Measurements from ENCODE around the gene SYT13.

The SYT13 gene

GRCh38 chr11:45215098-45215865 is 70.9 kb downstream of the SYT13 start:
- FAIRE-seq, result no peak

- no peak for FAIRE-seq
These were observed 72.4 kb downstream of the SYT13 start for GRCh38 chr11:45213717-45214116.

GRCh38 chr11:45213316-45213665 is 72.8 kb downstream of the SYT13 start:
- no peak for FAIRE-seq

GRCh38 chr11:45212566-45213315 is 73.4 kb downstream of the SYT13 start:
- no peak for FAIRE-seq

- FAIRE-seq, result no peak
These were observed 74.4 kb downstream of the SYT13 start for GRCh38 chr11:45211732-45212131.

- FAIRE-seq, result no peak
These were observed 75.3 kb downstream of the SYT13 start for GRCh38 chr11:45210846-45211245.

- FAIRE-seq, result no peak
These were observed 76.0 kb downstream of the SYT13 start for GRCh38 chr11:45209891-45210699.

GRCh38 chr11:45209000-45209879 is 76.9 kb downstream of the SYT13 start:
- FAIRE-seq, result no peak

GRCh38 chr11:45208135-45208534 is 78.0 kb downstream of the SYT13 start:
- FAIRE-seq, result no peak

- no peak for FAIRE-seq
These were observed 80.2 kb downstream of the SYT13 start for GRCh38 chr11:45205978-45206377.

- FAIRE-seq, result no peak
These were observed 81.4 kb downstream of the SYT13 start for GRCh38 chr11:45204761-45205160.

GRCh38 chr11:45193695-45194094 is 92.4 kb downstream of the SYT13 start:
- FAIRE-seq, result no peak

Data from TTC549 (cell line).